Ramos (cell line): ENCODE measurements around the gene GSTA2.
"Not testable (repeated sequence)": the region's sequence is repeated elsewhere in the genome, so short reads cannot be mapped to it uniquely, and the experiment has no call there.

ENCODE experiments used
- in situ Hi-C: fragments of 300-500 bp; cut with MboI; formaldehyde crosslinking; loops from one replicate; pipeline ENCODE4 v1.14.3; 2022; ENCODE audit warnings: low sequenced_read_pairs; ENCODE audit not compliant: unreplicated experiment

The GSTA2 gene

DNA sequence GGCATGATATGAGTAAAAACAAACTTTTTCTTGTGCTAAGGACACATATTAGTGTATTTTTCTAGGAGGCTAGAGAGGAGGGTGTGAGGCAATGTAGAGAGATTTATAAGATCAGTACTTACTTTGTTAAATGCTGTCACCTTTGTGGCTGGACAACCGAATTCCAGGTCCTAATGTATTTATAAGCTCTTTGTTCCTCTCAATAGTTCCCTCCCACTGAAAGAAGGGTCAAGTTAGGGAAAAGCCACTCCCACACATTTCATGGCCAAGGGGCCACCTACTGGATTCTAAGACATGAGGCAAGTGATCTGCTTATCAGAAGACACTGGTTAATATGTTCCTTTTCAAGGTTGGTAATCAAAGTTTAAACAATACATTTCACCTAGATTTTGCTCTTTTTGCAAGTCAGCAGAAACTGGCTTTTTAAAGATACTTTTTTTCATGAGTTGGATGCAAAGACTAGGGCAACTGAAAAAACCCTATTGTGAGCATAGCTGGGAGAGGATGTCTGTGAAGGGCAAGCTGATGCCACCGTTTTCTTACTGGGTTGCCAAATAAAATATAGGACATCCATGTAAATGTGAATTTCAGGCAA, at the start of gene GSTA2:
GSTA2 (minus strand) TSS at position 154 of the 595 bp plus-strand sequence. CDS start 5,528 bp downstream, outside the sequence.
- in situ Hi-C loops, result not testable (repeated sequence)

DNA sequence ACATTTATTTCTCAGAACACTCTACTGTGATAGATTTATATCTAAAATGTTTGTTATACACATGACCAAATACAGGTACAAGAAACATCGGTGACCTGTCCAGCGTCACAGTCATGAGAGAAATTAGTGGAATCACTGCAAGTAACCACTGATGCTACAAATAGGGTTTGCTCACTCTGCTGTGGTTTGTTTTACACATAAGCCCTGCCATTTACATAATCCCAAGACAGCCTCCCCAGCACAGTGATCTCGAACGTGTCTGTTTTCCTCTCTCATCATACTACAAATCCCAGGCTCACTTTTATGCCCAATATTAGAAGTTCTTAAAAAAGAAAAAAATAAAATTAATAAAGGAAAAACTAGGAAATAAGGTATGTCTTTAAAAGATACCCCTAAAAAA, 46.5 kb upstream of the GSTA2 start:
- in situ Hi-C loops, result not testable (repeated sequence)

DNA sequence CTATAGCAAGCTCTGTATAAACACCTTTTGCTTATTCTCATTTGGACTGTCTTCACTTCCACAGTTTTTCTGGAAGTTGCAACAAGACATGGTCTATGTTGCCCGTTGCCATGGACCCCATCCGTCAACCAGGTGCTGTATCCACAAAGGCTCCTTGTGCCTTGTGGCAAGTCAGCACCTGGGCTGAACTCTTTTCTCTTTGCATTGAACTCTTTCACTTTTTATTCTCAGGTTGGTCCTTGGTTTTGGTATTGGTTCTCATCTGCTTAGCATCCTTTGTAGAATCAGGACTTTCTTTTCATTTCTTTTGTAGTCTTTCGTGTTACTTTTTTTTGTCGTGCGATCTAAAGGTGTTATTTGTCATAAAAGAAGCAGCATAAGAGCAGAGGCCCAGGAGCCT, 45.4 kb upstream of the GSTA2 start:
- in situ Hi-C loops, result no loop called here

DNA sequence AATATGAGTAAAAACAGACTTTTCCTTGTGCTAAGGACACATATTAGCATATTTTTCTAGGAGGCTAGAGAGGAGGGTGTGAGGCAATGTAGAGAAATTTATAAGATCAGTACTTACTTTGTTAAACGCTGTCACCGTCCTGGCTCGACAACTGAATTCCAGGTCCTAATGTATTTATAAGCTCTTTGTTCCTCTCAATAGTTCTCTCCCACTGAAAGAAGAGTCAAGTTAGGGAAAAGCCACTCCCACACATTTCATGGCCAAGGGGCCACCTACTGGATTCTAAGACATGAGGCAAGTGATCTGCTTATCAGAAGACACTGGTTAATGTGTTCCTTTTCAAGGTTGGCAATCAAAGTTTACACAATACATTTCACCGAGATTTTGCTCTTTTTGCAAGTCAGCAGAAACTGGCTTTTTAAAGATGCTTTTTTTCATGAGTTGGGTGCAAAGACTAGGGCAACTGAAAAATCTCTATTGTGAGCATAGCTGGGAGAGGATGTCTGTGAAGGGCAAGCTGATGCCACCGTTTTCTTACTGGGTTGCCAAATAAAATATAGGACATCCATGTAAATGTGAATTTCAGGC, 40.5 kb upstream of the GSTA2 start, which contains the start of gene GSTA1:
GSTA1 (minus strand) TSS at position 149 of the 588 bp plus-strand sequence. CDS start 4,549 bp downstream, outside the sequence.
- in situ Hi-C loops, result not testable (repeated sequence)

DNA sequence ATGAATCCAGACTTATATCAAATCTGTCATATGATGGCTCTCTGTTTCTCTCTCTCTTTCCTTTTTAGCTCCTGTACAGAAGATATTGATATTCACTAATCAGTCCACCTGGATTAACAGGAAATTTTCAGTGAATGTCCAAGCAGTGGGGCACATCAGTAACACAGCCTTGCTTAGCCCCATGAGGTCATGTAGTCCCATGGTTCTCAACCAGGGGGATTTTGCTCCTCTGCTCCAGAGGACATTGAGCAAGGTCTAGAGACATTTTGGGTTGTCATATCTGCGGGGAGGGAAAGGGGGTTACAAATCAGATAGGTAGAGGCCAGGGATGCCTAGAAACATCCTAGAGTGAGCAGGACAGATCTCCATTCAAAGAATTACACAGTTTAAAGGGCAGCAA, 39.5 kb upstream of the GSTA2 start:
- in situ Hi-C loops, result no loop called here

DNA sequence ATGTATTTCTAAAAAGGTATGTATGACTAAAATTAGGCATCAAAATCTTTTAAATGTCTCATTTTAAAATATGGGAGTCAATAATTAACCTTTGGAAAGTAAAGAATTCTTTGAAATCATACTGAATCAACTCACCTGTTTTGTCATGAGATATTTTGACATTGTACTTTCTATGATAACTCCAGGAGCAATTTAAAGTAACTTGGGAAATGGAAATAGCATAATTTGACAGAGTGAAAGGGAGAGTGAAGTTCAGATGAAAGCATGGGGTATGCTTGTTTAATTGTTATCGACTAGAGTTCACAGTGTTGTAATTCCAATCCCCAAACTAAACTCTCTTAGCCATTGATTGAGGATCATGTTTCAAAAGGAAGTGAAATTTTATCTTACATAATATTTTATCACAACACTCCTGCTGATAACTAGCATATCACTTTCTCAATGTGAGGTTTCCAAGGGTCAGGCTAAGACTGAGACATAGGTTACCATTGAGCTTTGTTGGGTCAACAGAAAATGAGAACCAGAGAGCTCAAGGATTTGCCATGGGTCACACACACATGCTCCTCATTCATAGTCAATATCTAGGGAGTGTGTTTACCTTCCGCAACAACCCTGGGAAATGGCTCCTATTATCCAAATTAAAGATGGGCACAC, 38.0 kb upstream of the GSTA2 start:
- in situ Hi-C loops, result no loop called here

DNA sequence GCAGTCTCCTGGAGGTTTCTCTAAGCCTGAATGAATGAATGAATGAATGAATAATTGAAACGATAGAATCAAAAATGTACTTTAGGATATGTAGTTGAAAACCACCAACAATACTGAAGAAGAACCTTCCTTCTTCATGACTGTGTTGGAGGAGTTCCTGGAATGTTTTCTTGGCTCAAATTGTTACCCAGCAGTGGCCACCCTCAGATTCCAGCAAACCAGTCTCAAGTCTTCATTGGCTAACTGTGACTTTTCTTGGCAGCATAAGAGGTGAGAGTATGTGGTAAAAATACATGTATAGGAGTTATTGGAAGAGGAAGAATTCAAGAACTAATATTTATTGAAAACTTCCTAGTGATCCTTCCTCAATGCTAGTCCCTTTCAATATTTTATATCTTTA, 36.0 kb upstream of the GSTA2 start:
- in situ Hi-C loops, result not testable (repeated sequence)

DNA sequence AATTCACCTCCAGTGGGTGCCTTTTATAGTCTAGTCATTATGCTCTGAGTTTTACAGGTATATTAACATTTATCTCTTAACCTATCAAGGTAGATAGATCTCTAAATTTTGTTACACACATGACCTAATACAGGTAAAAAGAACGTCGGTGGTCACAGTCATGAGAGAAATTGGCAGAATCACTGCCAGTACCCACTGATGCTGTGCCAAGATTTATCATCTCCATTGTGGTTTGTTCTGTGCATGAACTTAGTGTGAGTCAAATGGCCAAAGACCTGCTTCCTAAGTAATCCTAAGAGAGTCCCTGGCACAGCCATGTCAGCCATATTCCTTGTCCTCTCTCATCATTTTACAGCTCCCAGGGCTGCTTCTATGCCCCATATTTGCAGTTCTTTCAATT, 31.1 kb upstream of the GSTA2 start:
- in situ Hi-C loops, result not testable (repeated sequence)

DNA sequence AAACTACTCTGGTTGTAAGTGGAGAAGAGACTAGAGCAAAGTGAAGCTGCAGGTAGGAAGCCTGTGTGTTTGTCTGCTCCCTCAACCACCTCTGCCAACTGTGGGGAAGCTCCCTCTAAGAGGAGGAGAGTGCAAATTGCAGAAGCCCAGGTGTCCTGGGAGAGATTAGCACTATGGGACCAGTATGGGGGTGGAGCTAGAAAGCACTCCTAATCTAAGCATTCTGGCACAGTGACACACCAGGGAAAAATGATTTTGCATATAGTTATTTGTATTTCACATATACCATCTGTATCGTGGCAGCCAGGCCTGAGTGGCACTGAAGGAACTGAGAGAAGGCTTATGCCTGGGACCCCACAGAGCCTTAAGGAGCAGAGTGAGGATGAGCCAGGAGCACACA, 27.6 kb upstream of the GSTA2 start:
- in situ Hi-C loops, result no loop called here

DNA sequence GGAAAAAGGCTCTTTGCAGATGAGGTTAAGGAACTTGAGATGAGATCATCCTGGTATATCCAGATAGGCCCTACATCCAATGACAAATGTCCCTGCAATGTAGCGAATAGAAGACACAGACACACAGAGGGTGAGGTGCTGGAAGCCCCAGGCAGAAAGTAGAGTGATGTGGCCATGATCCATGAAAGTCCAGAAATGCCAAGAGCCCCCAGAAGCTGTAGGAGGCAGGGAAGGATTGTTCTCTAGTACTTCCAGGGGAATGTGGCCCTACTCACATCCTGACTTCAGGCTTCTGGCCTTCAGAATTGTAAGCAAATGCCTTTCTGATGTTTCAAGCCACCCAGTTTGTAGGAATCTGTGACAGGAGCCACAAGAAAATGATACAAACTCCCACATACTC, 26.4 kb upstream of the GSTA2 start:
- in situ Hi-C loops, result not testable (repeated sequence)

DNA sequence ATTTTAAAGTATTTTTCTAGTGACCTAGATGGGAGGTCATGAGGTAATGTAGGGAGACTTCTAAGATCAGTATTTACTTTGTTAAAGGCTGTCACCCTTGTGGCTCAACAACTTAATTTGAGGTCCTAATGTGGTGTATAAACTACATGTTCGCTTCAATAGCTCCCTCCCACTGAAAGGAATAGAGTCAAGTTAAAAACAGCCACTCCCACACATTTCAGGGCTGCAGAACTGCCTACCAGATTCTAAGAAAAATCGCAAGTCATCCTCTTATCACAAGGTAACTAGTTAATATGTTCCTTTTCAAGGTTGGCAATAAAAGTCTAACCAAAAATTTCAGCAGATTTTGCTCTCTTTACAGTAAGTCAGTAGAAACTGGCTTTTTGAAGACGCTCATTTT, 25.2 kb upstream of the GSTA2 start:
- in situ Hi-C loops, result no loop called here

DNA sequence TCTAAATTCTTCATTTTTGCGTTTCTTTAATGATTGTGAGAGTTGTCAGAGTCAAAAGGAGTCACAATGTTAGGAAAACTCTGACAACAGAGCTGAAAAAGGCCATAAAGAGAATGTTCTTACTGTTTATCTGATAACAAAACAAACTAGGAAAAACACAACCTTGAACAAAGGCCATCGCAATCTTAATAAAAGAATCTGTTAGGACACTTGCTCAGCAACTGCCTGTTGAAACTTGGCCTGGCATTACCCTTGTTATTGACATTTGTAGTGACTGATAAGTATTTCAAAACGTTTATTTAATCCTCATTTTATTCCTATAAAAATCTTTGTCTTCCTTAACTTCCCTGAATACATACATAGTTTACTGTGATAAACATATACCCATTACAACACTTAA, 24.6 kb upstream of the GSTA2 start:
- in situ Hi-C loops, result no loop called here

DNA sequence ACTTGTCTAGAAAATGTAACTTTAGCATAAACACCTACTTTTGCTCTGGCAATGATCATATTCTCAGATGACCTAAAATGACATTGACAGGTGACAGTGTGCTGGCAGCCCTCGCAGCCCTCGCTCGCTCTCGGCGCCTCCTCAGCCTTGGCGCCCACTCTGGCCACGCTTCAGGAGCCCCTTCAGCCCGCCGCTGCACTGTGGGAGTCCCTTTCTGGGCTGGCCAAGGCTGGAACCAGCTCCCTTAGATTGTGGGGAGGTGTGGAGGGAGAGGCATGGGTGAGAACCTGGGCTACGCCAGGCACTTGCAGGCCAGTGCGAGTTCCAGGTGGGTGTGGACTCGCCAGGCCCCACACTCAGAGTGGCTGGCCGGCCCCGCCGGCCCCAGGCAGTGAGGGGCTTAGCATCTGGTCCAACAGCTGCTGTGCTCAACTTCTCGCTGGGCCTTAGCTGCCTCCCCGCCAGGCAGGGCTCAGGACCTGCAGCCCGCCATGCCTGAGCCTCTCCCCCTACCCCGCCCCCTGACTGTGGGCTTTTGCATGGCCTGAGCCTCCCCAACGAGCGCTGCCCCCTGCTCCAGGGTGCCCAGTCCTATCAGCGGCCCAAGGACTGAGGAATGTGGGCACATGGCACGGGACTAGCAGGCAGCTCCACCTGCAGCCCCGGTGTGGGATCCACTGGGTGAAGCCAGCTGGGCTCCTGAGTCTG, 23.1 kb upstream of the GSTA2 start:
- in situ Hi-C loops, result no loop called here

DNA sequence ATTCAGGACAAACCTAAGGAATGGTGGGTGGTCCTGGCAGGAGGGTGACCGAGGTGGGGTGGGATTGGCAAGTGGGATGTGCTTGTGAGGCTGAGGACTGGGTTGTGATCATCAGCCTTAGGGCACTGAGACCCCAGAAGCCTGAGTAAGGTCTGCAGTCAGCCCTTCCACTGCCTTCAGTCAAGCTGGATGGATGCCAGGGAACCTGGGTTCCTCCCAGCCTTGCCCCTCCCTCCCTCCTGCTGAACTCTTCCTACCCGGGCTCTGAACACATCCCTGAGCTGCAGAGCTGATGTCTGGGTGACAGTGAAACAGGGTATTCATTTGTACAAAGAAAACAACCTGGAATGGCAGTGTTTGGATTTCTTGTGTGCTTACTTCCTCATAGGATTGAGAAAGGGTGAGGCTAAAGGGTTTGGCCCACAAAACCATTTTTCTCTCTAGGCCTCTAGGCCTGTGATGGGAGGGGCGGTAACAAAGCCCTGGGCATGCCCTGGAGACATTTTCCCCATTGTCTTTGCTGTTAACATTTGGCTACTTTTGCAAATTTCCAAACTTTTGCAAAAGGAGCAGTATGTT, 19.5 kb upstream of the GSTA2 start:
- in situ Hi-C loops, result not testable (repeated sequence)

DNA sequence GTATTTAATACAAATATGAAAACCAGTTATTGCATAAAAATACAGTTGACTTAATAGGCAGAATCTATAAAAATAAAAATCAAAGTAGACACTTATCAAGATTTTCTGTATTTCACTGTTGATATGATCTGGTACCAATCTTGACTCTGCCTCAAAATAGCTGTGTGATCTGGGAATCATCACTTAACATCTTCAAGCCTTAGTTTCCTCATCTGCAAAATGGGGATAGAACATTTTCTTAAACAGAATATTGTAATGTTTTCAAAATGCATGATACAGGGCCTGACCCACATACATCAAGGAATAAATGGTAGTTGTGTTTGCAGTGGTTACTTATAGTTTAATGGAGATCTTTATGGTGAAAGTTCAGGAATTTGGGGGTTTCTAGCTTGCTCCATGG, 18.9 kb upstream of the GSTA2 start:
- in situ Hi-C loops, result not testable (repeated sequence)

DNA sequence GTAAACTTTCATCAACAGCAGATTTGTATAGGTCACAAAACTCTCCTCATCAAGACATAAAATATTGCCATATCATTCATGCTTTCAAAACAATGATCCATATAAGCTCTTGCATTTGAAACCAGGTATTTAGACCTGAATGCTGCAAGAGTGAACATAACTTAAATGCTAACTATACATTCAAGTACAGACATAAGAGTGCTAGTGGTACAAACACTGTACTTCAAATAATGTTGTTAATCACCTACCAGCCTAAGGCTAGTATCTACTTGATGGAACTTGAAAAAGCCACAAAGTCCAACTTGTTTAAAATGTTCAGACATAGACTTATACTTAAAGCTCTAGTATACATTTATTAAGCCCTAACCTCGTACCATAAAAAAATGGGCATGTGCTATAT, 16.0 kb upstream of the GSTA2 start:
- in situ Hi-C loops, result no loop called here

DNA sequence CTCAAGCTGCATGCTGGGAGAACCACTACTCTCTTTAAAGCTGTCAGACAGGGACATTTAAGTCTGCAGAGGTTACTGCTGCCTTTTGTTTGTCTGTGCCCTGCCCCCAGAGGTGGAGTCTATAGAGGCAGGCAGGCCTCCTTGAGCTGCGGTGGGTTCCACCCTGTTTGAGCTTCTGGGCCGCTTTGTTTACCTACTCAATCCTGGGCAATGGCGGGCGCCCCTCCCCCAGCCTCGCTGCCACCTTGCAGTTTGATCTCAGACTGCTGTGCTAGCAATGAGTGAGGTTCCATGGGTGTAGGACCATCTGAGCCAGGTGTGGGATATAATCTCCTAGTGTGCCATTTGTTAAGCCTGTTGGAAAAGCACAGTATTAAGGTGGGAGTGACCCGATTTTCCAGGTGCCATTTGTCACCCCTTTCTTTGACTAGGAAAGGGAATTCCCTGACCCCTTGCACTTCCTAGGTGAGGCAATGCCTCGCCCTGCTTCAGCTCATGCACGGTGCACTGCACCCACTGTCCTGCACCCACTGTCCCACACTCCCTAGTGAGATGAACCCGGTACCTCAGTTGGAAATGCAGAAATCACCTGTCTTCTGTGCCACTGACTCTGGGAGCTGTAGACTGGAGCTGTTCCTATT, 13.6 kb upstream of the GSTA2 start:
- in situ Hi-C loops, result not testable (repeated sequence)

DNA sequence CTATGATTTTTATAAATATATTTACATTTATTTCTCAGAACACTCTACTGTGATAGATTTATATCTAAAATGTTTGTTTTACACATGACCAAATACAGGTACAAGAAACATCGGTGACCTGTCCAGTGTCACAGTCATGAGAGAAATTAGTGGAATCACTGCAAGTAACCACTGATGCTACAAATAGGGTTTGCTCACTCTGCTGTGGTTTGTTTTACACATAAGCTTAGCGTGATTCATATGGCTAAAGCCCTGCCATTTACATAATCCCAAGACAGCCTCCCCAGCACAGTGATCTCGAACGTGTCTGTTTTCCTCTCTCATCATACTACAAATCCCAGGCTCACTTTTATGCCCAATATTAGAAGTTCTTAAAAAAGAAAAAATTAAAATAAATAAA, 6.1 kb upstream of the GSTA2 start:
- in situ Hi-C loops, result not testable (repeated sequence)

DNA sequence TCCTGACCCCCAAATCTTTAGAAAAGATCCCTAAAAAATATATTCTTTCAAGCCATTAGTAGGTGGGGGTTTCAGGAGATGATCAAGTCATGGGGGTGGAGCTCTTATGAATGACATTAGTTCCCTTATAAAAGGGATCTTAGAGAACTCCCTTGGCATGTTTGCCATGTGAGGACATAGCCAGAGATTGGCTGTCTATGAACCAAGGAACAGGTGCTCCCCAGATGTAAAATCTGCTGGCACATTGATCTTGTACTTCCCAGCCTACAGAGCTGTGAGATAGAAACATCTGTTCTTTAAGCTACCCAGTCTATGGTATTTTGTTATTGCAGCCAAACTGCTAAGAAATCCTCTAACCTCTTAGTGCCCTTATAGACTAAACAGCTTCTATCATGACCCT, 4.4 kb upstream of the GSTA2 start:
- in situ Hi-C loops, result not testable (repeated sequence)
